ENCODE data around the gene PFKFB3.
A peak's percentile ranks its signal among the peaks of the same experiment; 100 is the strongest.

The PFKFB3 gene

DNA sequence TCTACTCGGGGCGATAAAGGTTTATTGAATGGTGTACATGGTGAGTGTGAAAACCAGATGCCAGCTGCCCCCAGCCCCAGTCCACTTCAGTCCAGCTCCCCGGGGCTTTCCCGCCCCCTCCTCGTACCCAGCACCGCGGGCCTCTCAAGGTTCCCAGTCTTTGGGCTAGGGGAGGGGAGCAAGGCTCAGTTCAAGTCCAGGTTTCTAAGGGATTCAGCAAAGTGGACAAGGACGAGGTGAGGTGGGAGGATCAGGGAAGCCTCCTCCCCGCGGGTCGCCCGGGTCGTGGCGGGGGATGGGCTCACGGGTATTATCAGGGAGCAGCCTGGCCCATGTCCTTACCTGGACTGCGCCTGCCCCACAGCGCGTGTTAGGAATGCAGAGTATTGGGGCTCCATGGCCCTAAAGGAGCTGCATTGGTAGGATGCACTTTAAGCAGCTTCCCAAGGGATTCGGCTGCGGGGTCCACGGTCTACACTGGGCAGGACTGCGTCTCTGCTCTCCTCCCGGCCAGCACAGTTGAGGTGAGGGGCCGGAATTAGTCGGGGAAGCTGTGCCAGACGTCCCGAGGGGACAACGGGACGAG is 541 bp upstream of the PFKFB3 start:
- TF ChIP-seq, protein P1, sequence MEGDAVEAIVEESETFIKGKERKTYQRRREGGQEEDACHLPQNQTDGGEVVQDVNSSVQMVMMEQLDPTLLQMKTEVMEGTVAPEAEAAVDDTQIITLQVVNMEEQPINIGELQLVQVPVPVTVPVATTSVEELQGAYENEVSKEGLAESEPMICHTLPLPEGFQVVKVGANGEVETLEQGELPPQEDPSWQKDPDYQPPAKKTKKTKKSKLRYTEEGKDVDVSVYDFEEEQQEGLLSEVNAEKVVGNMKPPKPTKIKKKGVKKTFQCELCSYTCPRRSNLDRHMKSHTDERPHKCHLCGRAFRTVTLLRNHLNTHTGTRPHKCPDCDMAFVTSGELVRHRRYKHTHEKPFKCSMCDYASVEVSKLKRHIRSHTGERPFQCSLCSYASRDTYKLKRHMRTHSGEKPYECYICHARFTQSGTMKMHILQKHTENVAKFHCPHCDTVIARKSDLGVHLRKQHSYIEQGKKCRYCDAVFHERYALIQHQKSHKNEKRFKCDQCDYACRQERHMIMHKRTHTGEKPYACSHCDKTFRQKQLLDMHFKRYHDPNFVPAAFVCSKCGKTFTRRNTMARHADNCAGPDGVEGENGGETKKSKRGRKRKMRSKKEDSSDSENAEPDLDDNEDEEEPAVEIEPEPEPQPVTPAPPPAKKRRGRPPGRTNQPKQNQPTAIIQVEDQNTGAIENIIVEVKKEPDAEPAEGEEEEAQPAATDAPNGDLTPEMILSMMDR (IDR thresholded peaks at IDR 0.05; ENCODE audit: insufficient read depth, low read length, poor library complexity, severe bottlenecking) = no peak
- no peak for TF ChIP-seq EZH2phosphoT487 (conservative IDR thresholded peaks at IDR 0.05; ENCODE audit: low read length)
- Histone ChIP-seq H3K79me2 (ENCODE audit: insufficient read depth, low read length) (peaks cover 22% of the 10 kb centered on the region), H3K4me3 (ENCODE audit: insufficient read depth, low read length, poor library complexity, severe bottlenecking) (peak overlapping the region; percentile 56), H2AFZ (ENCODE audit: low read depth, low read length, severe bottlenecking) (no peak overlapping the region), H3K27me3 (ENCODE audit: low read length) (no peaks in the 10 kb centered on the region), H3K9me2 (replicated peaks; ENCODE audit: insufficient read depth, low read length) (no peaks in the 10 kb centered on the region), H3K4me2 (ENCODE audit: low read depth, low read length, poor library complexity, severe bottlenecking) (peak overlapping the region; percentile 96), H3K9ac (ENCODE audit: low read length) (peak overlapping the region; percentile 79), H3K27ac (ENCODE audit: low read depth, low read length) (peak overlapping the region; percentile 66), H3F3A (ENCODE audit: insufficient read depth) (peaks cover 16% of the 10 kb centered on the region), H3K9me3 (ENCODE audit: insufficient read depth, low read length) (no peaks in the 10 kb centered on the region), H3K36me3 (ENCODE audit: low read length) (no peaks in the 10 kb centered on the region), H4K20me1 (ENCODE audit: low read depth, low read length) (peaks cover 4% of the 10 kb centered on the region; the same call in 1 of the 2 replicates)

DNA sequence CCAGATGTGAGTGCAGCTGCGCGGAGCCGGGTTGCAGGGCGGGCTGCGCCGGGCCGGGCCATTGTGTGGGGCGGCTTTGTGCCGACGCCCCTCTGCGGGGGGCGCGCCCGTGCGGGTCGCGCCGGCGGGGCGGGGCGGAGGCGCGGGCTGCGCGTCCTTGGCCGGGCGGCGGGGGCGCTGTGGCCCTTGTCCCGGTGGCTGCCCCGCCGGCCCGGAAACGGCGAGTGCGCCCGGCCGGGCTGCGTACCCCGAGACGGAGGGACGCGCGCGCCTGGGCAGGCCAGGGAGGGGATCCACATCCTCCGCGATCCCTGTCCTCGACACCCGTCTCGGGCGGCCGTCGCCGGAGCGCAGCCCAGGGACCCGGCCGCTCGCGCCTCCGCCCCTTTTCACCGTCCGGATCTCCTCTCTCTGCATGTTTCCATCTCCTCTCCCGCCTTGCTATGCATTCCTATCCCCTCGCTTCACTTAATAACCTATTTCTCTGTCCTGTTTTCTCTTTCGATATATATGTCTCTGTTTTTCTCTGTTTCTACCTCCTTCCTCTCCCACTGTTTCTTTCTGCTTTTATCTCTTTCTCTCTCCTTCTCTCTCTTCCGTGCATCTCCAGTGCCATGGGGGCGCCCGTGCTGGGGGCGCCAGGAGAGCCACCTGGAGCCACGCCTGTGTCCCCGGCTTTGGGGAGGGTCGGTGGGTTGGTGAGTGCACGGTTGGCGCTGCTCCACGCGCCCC is 765 bp downstream of the PFKFB3 start:
- Histone ChIP-seq H3K27me3 (ENCODE audit: low read length) (no peaks in the 10 kb centered on the region), H3K36me3 (ENCODE audit: low read length) (no peaks in the 10 kb centered on the region), H3K27ac (ENCODE audit: low read depth, low read length) (peak overlapping the region; percentile 75)

DNA sequence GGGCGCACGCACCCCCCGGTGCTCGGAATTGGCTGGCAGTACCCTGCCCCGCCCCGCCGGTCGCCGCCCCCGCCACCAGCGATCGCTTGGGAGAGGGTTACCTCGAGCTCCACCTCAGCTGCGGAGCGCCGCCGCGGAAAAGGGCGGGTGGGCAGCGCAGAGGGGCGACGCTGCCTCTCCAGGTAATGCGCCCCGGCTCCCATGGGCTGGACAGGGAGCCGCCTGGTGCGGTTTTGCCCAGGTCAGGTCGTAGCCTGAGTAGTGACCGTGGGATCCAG is 1.3 kb downstream of the PFKFB3 start:
- Histone ChIP-seq H3K27me3 (ENCODE audit: low read length) (no peaks in the 10 kb centered on the region), H2AFZ (ENCODE audit: low read depth, low read length, severe bottlenecking) (peak overlapping the region; percentile 16), H3K79me2 (ENCODE audit: insufficient read depth, low read length) (peaks cover 39% of the 10 kb centered on the region), H4K20me1 (ENCODE audit: low read depth, low read length) (peaks cover 4% of the 10 kb centered on the region; the same call in 1 of the 2 replicates), H3K9me3 (ENCODE audit: insufficient read depth, low read length) (no peaks in the 10 kb centered on the region), H3K27ac (ENCODE audit: low read depth, low read length) (peak overlapping the region; percentile 75), H3K36me3 (ENCODE audit: low read length) (no peaks in the 10 kb centered on the region), H3F3A (ENCODE audit: insufficient read depth) (peaks cover 16% of the 10 kb centered on the region), H3K9me2 (replicated peaks; ENCODE audit: insufficient read depth, low read length) (no peaks in the 10 kb centered on the region), H3K4me2 (ENCODE audit: low read depth, low read length, poor library complexity, severe bottlenecking) (peak overlapping the region; percentile 96), H3K9ac (ENCODE audit: low read length) (peak overlapping the region; percentile 79), H3K4me3 (ENCODE audit: insufficient read depth, low read length, poor library complexity, severe bottlenecking) (peak overlapping the region; percentile 87)
- TF ChIP-seq EZH2phosphoT487 (conservative IDR thresholded peaks at IDR 0.05; ENCODE audit: low read length) = no peak
- TF ChIP-seq, protein P1 (IDR thresholded peaks at IDR 0.05; ENCODE audit: insufficient read depth, low read length, poor library complexity, severe bottlenecking) = no peak

More for the DNA sequence above, 765 bp downstream of the PFKFB3 start:
- H3K9me2 ChIP-seq (replicated peaks; ENCODE audit: insufficient read depth, low read length) = no peaks in the 10 kb centered on the region
- peak overlapping the region; percentile 79 for H3K9ac ChIP-seq (ENCODE audit: low read length)
- H3K4me3 ChIP-seq (ENCODE audit: insufficient read depth, low read length, poor library complexity, severe bottlenecking) = peak overlapping the region; percentile 87
- H2AFZ ChIP-seq (ENCODE audit: low read depth, low read length, severe bottlenecking) = peak overlapping the region; percentile 59
- H3K79me2 ChIP-seq (ENCODE audit: insufficient read depth, low read length) = peaks cover 34% of the 10 kb centered on the region
- peaks cover 16% of the 10 kb centered on the region for H3F3A ChIP-seq (ENCODE audit: insufficient read depth)
- TF ChIP-seq EZH2phosphoT487 (conservative IDR thresholded peaks at IDR 0.05; ENCODE audit: low read length) = no peak
- TF ChIP-seq, protein P1 (IDR thresholded peaks at IDR 0.05; ENCODE audit: insufficient read depth, low read length, poor library complexity, severe bottlenecking) = no peak
- peaks cover 4% of the 10 kb centered on the region; the same call in 1 of the 2 replicates for H4K20me1 ChIP-seq (ENCODE audit: low read depth, low read length)
- H3K9me3 ChIP-seq (ENCODE audit: insufficient read depth, low read length) = no peaks in the 10 kb centered on the region
- H3K4me2 ChIP-seq (ENCODE audit: low read depth, low read length, poor library complexity, severe bottlenecking) = peak overlapping the region; percentile 96

Data from SU-DHL-6 (cell line).